Esophagus (tissue), 2 donors: ENCODE data around the gene USO1. TPM values are rescaled to one million over a fixed set of nuclear protein-coding genes. Genes with fewer than 3 reads are reported as not detected.
A peak's percentile ranks its signal among the peaks of the same experiment; 100 is the strongest.
"Not testable (repeated sequence)": the region's sequence is repeated elsewhere in the genome, so short reads cannot be mapped to it uniquely, and the experiment has no call there.

ENCODE experiments used
- H3K27ac ChIP-seq, 2 donors: one replicate each; pipeline ENCODE4 v1.5.1; 2013; ENCODE audit warnings: low read depth in 2 of 2, mild to moderate bottlenecking in 2 of 2, inconsistent platforms in 1 of 2, low read length in 1 of 2, moderate library complexity in 1 of 2
- H3K27me3 ChIP-seq, 2 donors: one replicate each; pipeline ENCODE4 v1.6.1; 2013; ENCODE audit warnings: low read length in 2 of 2, control low read depth in 1 of 2, mild to moderate bottlenecking in 1 of 2; ENCODE audit not compliant: insufficient read depth in 2 of 2, control insufficient read depth in 1 of 2
- H3K36me3 ChIP-seq, 2 donors: one replicate each; pipeline ENCODE4 v1.6.1; 2013; ENCODE audit warnings: low read length in 1 of 2; ENCODE audit not compliant: control insufficient read depth in 2 of 2, insufficient read depth in 2 of 2
- H3K4me1 ChIP-seq, 2 donors: one replicate each; pipeline ENCODE4 v1.6.1; 2013; ENCODE audit warnings: low read length in 1 of 2; ENCODE audit not compliant: control insufficient read depth in 2 of 2, insufficient read depth in 2 of 2
- H3K4me3 ChIP-seq, 2 donors: one replicate each; pipeline ENCODE4 v1.5.1; 2013; ENCODE audit warnings: low read length in 2 of 2, mild to moderate bottlenecking in 2 of 2, low read depth in 1 of 2, moderate library complexity in 1 of 2
- H3K9me3 ChIP-seq, 2 donors: one replicate each; pipeline ENCODE4 v1.6.1; 2013; ENCODE audit warnings: mild to moderate bottlenecking in 2 of 2, low read depth in 1 of 2, low read length in 1 of 2, moderate library complexity in 1 of 2; ENCODE audit not compliant: control insufficient read depth in 2 of 2, insufficient read depth in 1 of 2
- WGBS, 2 donors: extraction: QIAGEN DNeasy Blood & Tissue Kit; methylation state at CpG; one replicate each; pipeline ENCODE4 v1.1.7; 2013; 5-methylcytosine and 5-hydroxymethylcytosine counted together
- polyA plus RNA-seq, 2 donors: library from polyadenylated mRNA; stranded (reverse); fragments of 200-250 nt; gene quantifications; one replicate each; pipeline ENCODE4 v1.2.3, GENCODE V29; 2013
- donor health status: healthy with polysubstance abuse.
- donor health status: Bipolar disorder and iron deficiency.

Gene USO1
- polyA plus RNA-seq, 2 donors, result 33.0 to 33.6 TPM

- WGBS, 2 donors, result 82 to 88% methylated on average over 3 of the region's 3 CpGs
- Histone ChIP-seq H3K36me3 (no peaks in the 10 kb centered on the region), H3K9me3 (no peaks in the 10 kb centered on the region), H3K27ac (no peak overlapping the region), H3K4me1 (no peaks in the 10 kb centered on the region), H3K4me3 (no peak overlapping the region), H3K27me3 (no peaks in the 10 kb centered on the region)
Observed at GRCh38 chr4:75708218-75708691, 16.1 kb upstream of the USO1 start.

DNA sequence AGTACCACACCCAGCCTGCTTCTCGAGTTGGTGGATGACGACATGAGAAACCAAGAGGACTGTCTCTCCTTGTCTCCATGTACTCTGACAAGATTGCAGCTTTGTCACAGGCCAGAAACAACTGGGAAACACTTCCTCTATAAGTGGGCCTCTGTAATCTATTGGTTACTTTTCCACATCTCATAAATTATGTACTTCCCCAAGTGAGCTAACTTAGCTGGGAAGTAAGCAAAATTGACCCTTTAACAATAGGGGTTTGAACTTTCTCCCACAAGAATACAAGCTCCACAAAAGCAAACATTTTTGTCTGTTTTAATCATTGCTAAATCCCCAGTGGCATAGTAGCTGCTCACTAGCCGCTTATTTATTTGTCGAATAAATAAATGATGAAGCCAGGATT lies 14.1 kb upstream of the USO1 start:
- WGBS, 2 donors, result 79% methylated on average over 4 of the region's 4 CpGs
- no peak overlapping the region for H3K4me3 ChIP-seq
- no peak overlapping the region for H3K27ac ChIP-seq
- H3K27me3 ChIP-seq, result no peaks in the 10 kb centered on the region
- H3K9me3 ChIP-seq, result no peaks in the 10 kb centered on the region
- no peaks in the 10 kb centered on the region for H3K36me3 ChIP-seq
- no peaks in the 10 kb centered on the region for H3K4me1 ChIP-seq

DNA sequence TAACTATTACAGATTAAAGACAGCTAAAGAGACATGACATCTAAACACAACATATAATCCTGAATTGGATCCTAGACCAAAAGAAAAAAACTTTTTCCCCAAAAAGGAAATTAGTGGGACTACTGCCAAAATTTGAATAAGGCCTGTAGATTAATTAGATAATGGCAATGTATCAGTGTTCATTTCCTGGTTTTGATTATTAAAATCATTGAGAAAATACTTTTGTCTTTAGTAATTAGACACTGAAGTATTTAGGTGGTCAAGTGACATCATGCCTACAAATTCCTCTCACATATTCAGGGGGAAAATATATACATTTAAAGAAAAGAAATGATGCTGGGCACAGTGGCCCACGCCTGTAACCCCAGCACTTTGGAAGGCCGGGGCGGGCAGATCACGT lies 10.4 kb upstream of the USO1 start:
- no peaks in the 10 kb centered on the region for H3K9me3 ChIP-seq
- WGBS, 2 donors, result 95 to 97% methylated on average over 4 of the region's 4 CpGs

GRCh38 chr4:75714704-75715103 lies 9.7 kb upstream of the USO1 start:
- no peaks in the 10 kb centered on the region for H3K36me3 ChIP-seq
- no peak overlapping the region for H3K4me3 ChIP-seq
- H3K4me1 ChIP-seq, result no peaks in the 10 kb centered on the region
- H3K27ac ChIP-seq, result no peak overlapping the region
- 34 to 38% methylated on average over 1 of the region's 1 CpG for WGBS, 2 donors
- no peaks in the 10 kb centered on the region for H3K27me3 ChIP-seq
- no peaks in the 10 kb centered on the region for H3K9me3 ChIP-seq

More for the DNA sequence above, 10.4 kb upstream of the USO1 start:
- Histone ChIP-seq H3K27ac (no peak overlapping the region), H3K36me3 (no peaks in the 10 kb centered on the region), H3K27me3 (no peaks in the 10 kb centered on the region), H3K4me3 (no peak overlapping the region), H3K4me1 (no peaks in the 10 kb centered on the region)

DNA sequence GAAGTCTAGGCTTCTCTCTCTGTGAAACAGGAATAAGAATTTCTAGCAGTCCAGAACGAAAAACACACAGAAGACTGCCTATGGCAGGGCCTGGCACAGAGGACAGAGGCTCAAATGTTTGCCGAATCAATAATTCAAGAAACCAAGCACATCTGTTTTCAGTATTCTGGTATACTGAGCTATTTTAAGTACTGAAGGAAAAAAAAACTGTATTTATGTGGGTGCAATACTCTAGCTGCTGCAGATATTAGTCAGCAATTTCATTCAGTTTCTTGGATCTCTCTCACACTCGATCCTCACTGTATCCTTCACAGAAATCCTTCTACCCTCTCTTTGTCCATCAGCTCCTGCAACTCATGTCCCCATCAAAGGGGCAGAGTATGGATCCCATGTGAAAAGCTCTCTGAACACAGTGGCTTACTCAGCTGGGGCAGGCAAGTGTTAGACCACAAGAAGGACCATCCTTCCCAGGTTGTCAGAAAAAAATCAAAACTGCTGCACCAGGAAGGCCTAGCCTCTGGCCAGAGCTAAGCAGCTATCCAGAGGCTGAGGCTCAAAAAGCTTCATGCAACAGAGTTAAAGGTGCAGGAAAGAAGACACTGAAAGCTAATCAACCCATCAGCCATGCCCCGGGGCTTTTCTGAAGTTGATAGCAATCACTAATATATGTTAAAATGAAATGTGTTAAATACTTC lies 9.1 kb upstream of the USO1 start:
- H3K9me3 ChIP-seq, result no peaks in the 10 kb centered on the region
- H3K27me3 ChIP-seq, result no peaks in the 10 kb centered on the region
- no peaks in the 10 kb centered on the region for H3K36me3 ChIP-seq
- H3K4me3 ChIP-seq, result no peak overlapping the region
- no peaks in the 10 kb centered on the region for H3K4me1 ChIP-seq
- no peak overlapping the region for H3K27ac ChIP-seq
- 43 to 49% methylated on average over 4 of the region's 4 CpGs for WGBS, 2 donors

GRCh38 chr4:75716054-75716453 lies 8.3 kb upstream of the USO1 start:
- not testable (repeated sequence) for H3K9me3 ChIP-seq, H3K27me3 ChIP-seq, H3K36me3 ChIP-seq, H3K27ac ChIP-seq, H3K4me3 ChIP-seq, H3K4me1 ChIP-seq
- 72 to 93% methylated on average over 3 of the region's 3 CpGs for WGBS, 2 donors

GRCh38 chr4:75717408-75717807 lies 7.0 kb upstream of the USO1 start:
- no peaks in the 10 kb centered on the region for H3K36me3 ChIP-seq
- H3K4me1 ChIP-seq, result no peaks in the 10 kb centered on the region
- H3K4me3 ChIP-seq, result no peak overlapping the region
- WGBS, 2 donors, result 57 to 76% methylated on average over 1 of the region's 1 CpG
- no peaks in the 10 kb centered on the region for H3K27me3 ChIP-seq
- H3K27ac ChIP-seq, result peak overlapping the region; percentile 31 to 61
- H3K9me3 ChIP-seq, result no peaks in the 10 kb centered on the region

DNA sequence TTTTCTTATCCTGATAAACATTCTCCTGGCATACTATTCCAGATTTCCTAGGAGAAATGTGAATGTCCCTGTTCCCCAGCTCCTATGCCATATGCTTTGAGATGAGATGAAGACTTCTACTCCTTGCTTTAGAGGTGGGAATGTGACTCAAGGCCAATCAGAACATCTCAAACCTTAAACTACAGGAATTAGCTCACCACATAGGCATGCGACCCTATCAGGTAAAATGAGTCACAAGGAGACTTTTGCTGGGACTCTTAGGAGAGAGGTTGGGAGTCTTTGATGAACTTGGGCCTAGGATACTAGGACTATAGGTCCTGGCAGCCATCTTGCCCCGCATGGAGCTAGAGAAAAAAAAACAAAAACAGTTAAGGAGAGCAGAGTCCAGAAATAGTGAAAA lies 5.8 kb upstream of the USO1 start:
- Histone ChIP-seq H3K36me3 (no peaks in the 10 kb centered on the region), H3K27ac (no peak overlapping the region), H3K27me3 (no peaks in the 10 kb centered on the region), H3K4me3 (no peak overlapping the region), H3K4me1 (peaks cover 0 to 3% of the 10 kb centered on the region in 2 donors), H3K9me3 (no peaks in the 10 kb centered on the region)
- 88 to 89% methylated on average over 2 of the region's 2 CpGs for WGBS, 2 donors

DNA sequence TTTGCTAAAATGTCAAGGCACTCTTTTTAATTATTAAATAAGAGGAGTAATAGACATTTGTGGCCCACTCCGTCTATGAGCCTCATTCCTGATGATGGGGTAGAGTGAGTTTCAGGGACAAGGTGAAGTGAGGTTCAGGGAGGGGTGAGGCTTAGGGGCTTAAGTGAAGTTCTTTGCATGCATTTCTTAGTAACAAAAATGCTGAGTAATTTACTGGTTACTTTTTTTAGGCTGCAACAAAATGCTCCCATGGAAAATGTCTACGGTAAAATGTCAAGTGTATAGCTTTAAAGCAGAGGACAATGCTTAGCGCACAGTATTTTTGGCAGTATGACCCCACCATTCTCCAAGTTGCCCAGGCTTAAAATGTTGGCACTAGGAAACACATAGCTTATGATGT lies 2.0 kb upstream of the USO1 start:
- Histone ChIP-seq H3K9me3 (no peaks in the 10 kb centered on the region), H3K27ac (no peak overlapping the region), H3K36me3 (no peaks in the 10 kb centered on the region), H3K4me1 (peaks cover 0 to 3% of the 10 kb centered on the region in 2 donors), H3K4me3 (no peak overlapping the region), H3K27me3 (no peaks in the 10 kb centered on the region)
- 48 to 57% methylated on average over 3 of the region's 3 CpGs for WGBS, 2 donors
